ENCODE data around the gene FYB2.

The FYB2 gene

GRCh38 chr1:56816909-56817308, 2.3 kb downstream of the FYB2 start:
- Histone ChIP-seq H3K4me1 (ENCODE audit: control insufficient read depth, insufficient read depth, low read length, poor library complexity, severe bottlenecking) (peaks cover 17% of the 10 kb centered on the region), H3K36me3 (ENCODE audit: control insufficient read depth, insufficient read depth, low read length) (no peaks in the 10 kb centered on the region), H3K27ac (ENCODE audit: low read depth, low read length, severe bottlenecking) (no peak overlapping the region), H3K9me3 (ENCODE audit: control insufficient read depth, low read length) (peaks cover 7% of the 10 kb centered on the region), H3K4me3 (ENCODE audit: extremely low read depth, insufficient read depth, low read length, poor library complexity, severe bottlenecking) (no peak overlapping the region)
- 85 to 96% methylated on average over 4 of the region's 4 CpGs for WGBS, 2 experiments (ENCODE audit: insufficient coverage in 2 of 2)

GRCh38 chr1:56816264-56816663, 2.9 kb downstream of the FYB2 start:
- Histone ChIP-seq H3K4me3 (ENCODE audit: extremely low read depth, insufficient read depth, low read length, poor library complexity, severe bottlenecking) (no peak overlapping the region), H3K9me3 (ENCODE audit: control insufficient read depth, low read length) (peaks cover 7% of the 10 kb centered on the region), H3K27ac (ENCODE audit: low read depth, low read length, severe bottlenecking) (no peak overlapping the region), H3K36me3 (ENCODE audit: control insufficient read depth, insufficient read depth, low read length) (no peaks in the 10 kb centered on the region), H3K4me1 (ENCODE audit: control insufficient read depth, insufficient read depth, low read length, poor library complexity, severe bottlenecking) (peaks cover 11% of the 10 kb centered on the region)
- WGBS, 2 experiments (ENCODE audit: insufficient coverage in 2 of 2): 83 to 100% methylated on average over 1 of the region's 1 CpG

DNA sequence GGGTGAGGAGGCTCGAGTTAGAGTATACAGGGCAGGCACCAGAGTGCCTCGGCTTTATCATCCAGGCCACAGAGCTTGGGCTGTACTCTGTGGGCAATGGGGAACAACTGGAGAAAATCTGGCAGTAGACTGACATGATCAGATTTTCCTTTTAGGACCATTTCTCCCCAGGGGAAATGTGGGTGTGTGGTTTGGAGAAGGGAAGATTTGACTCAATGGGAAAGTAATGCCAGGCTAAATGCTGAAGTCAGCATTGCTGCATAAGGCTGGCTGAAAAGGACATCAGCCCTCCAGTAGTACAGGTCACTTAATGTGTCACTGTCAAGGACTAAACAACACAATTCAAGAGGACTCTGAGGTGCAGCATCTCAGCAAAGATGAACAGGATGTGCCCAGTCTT, 5.0 kb downstream of the FYB2 start:
- Histone ChIP-seq H3K9me3 (ENCODE audit: control insufficient read depth, low read length) (peaks cover 7% of the 10 kb centered on the region), H3K4me1 (ENCODE audit: control insufficient read depth, insufficient read depth, low read length, poor library complexity, severe bottlenecking) (no peaks in the 10 kb centered on the region), H3K4me3 (ENCODE audit: extremely low read depth, insufficient read depth, low read length, poor library complexity, severe bottlenecking) (no peak overlapping the region), H3K36me3 (ENCODE audit: control insufficient read depth, insufficient read depth, low read length) (no peaks in the 10 kb centered on the region), H3K27ac (ENCODE audit: low read depth, low read length, severe bottlenecking) (no peak overlapping the region)
- 87 to 100% methylated on average over 1 to 2 of the region's 2 CpGs for WGBS, 2 experiments (ENCODE audit: insufficient coverage in 2 of 2)

- H3K4me1 ChIP-seq (ENCODE audit: control insufficient read depth, insufficient read depth, low read length, poor library complexity, severe bottlenecking): no peaks in the 10 kb centered on the region
- H3K27ac ChIP-seq (ENCODE audit: low read depth, low read length, severe bottlenecking): no peak overlapping the region
- 29 to 46% methylated on average over 1 of the region's 2 CpGs for WGBS, 2 experiments (ENCODE audit: insufficient coverage in 2 of 2)
- H3K36me3 ChIP-seq (ENCODE audit: control insufficient read depth, insufficient read depth, low read length): no peaks in the 10 kb centered on the region
- H3K4me3 ChIP-seq (ENCODE audit: extremely low read depth, insufficient read depth, low read length, poor library complexity, severe bottlenecking): no peak overlapping the region
- peaks cover 7% of the 10 kb centered on the region for H3K9me3 ChIP-seq (ENCODE audit: control insufficient read depth, low read length)
These were observed 7.9 kb downstream of the FYB2 start for GRCh38 chr1:56811331-56811730.

DNA sequence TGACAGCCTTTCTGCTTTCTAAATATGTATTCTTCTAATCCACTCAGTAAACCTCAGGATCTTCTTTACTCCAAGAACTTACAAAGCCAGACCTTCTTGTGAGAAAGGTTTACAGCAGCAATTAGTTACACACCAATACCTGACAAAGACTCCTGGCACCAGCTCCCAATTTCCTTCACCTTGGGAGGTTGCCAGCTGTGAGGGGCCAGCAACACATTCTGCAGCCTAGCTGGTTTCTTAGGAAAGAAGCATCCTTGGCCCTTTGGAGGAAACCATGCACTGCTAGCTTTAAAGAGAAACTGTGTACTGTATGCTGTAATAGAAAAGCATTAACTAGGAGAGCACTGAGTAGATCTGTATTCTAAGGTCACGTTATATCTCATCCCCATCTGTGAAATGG, 10.8 kb downstream of the FYB2 start:
- Histone ChIP-seq H3K9me3 (ENCODE audit: control insufficient read depth, low read length) (no peaks in the 10 kb centered on the region), H3K4me1 (ENCODE audit: control insufficient read depth, insufficient read depth, low read length, poor library complexity, severe bottlenecking) (no peaks in the 10 kb centered on the region), H3K4me3 (ENCODE audit: extremely low read depth, insufficient read depth, low read length, poor library complexity, severe bottlenecking) (no peak overlapping the region), H3K36me3 (ENCODE audit: control insufficient read depth, insufficient read depth, low read length) (no peaks in the 10 kb centered on the region), H3K27ac (ENCODE audit: low read depth, low read length, severe bottlenecking) (no peak overlapping the region)
- WGBS, 2 experiments (ENCODE audit: insufficient coverage in 2 of 2): 100% methylated on average over 1 of the region's 1 CpG; no CpG with 5 or more reads in 1 of the 2 experiments

DNA sequence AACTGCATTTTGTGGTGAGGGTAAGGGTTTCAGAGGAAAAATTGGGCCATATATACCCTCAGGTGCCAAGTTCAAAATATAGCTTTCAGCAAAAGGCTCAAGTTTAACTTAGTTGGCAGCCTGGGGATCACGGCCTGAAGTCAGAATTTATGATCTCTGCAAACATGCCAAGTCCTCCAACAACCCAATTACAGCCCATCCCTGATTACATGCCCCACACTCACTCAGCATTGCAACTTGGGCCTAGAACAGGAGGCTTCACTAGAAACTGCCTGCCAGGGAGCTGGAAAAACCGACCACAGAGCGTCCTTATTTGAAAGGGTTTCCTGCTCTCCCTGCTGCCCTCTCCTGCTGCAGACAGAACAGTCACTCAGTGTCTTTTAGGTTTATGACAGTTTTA, 12.4 kb downstream of the FYB2 start:
- Histone ChIP-seq H3K4me3 (ENCODE audit: extremely low read depth, insufficient read depth, low read length, poor library complexity, severe bottlenecking) (no peak overlapping the region), H3K9me3 (ENCODE audit: control insufficient read depth, low read length) (no peaks in the 10 kb centered on the region), H3K27ac (ENCODE audit: low read depth, low read length, severe bottlenecking) (no peak overlapping the region), H3K4me1 (ENCODE audit: control insufficient read depth, insufficient read depth, low read length, poor library complexity, severe bottlenecking) (no peaks in the 10 kb centered on the region), H3K36me3 (ENCODE audit: control insufficient read depth, insufficient read depth, low read length) (no peaks in the 10 kb centered on the region)
- 40 to 59% methylated on average over 3 of the region's 3 CpGs for WGBS, 2 experiments (ENCODE audit: insufficient coverage in 2 of 2)

- 49 to 60% methylated on average over 5 of the region's 5 CpGs for WGBS, 2 experiments (ENCODE audit: insufficient coverage in 2 of 2)
- Histone ChIP-seq H3K36me3 (ENCODE audit: control insufficient read depth, insufficient read depth, low read length) (no peaks in the 10 kb centered on the region), H3K4me1 (ENCODE audit: control insufficient read depth, insufficient read depth, low read length, poor library complexity, severe bottlenecking) (no peaks in the 10 kb centered on the region)
These were observed 15.5 kb downstream of the FYB2 start for GRCh38 chr1:56803561-56804156.

GRCh38 chr1:56799605-56800400, 19.4 kb downstream of the FYB2 start:
- H3K4me3 ChIP-seq (ENCODE audit: extremely low read depth, insufficient read depth, low read length, poor library complexity, severe bottlenecking): no peak overlapping the region
- no peaks in the 10 kb centered on the region for H3K4me1 ChIP-seq (ENCODE audit: control insufficient read depth, insufficient read depth, low read length, poor library complexity, severe bottlenecking)
- no peaks in the 10 kb centered on the region for H3K36me3 ChIP-seq (ENCODE audit: control insufficient read depth, insufficient read depth, low read length)
- no peaks in the 10 kb centered on the region for H3K9me3 ChIP-seq (ENCODE audit: control insufficient read depth, low read length)
- H3K27ac ChIP-seq (ENCODE audit: low read depth, low read length, severe bottlenecking): no peak overlapping the region
- WGBS, 2 experiments (ENCODE audit: insufficient coverage in 2 of 2): 82 to 86% methylated on average over 2 to 4 of the region's 7 CpGs

More at GRCh38 chr1:56803561-56804156, 15.5 kb downstream of the FYB2 start:
- Histone ChIP-seq H3K9me3 (ENCODE audit: control insufficient read depth, low read length) (no peaks in the 10 kb centered on the region), H3K27ac (ENCODE audit: low read depth, low read length, severe bottlenecking) (no peak overlapping the region), H3K4me3 (ENCODE audit: extremely low read depth, insufficient read depth, low read length, poor library complexity, severe bottlenecking) (no peak overlapping the region)

GRCh38 chr1:56798053-56798471, 21.1 kb downstream of the FYB2 start:
- H3K9me3 ChIP-seq (ENCODE audit: control insufficient read depth, low read length): no peaks in the 10 kb centered on the region
- no peak overlapping the region for H3K4me3 ChIP-seq (ENCODE audit: extremely low read depth, insufficient read depth, low read length, poor library complexity, severe bottlenecking)
- no peak overlapping the region for H3K27ac ChIP-seq (ENCODE audit: low read depth, low read length, severe bottlenecking)
- no peaks in the 10 kb centered on the region for H3K4me1 ChIP-seq (ENCODE audit: control insufficient read depth, insufficient read depth, low read length, poor library complexity, severe bottlenecking)
- H3K36me3 ChIP-seq (ENCODE audit: control insufficient read depth, insufficient read depth, low read length): no peaks in the 10 kb centered on the region
- 47 to 48% methylated on average over 3 of the region's 3 CpGs for whole genome bisulfite sequencing, 2 experiments (ENCODE audit: insufficient coverage in 2 of 2)

DNA sequence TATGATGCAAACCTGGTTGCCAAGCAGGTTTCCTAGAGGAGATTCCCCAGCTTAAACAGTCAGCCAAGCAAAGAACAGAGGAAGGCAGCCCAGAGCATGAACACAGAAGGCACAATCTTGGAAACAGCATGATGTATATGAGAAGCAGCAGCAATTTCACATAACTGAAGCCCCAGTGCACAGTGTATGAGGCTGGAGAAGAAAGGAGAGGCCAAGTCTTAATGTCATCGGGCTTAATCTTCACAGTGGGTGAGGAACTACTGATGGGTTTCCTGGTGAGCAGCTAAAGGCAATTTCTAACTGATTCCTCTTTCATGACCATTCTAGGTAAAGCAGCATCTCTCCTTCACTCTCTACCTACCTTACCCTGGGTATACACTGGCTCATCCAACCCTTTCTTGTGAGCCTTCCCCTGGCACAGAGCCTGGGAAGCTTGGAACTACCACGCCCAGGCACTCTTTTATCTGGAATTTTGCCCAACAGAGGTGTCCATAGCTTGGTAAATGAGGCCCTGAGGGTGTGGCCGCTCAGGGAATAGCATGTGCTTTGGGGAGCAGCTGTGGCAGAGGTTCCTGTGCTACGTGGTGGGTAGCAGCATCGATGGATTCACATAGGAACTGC, 22.0 kb downstream of the FYB2 start:
- 91 to 94% methylated on average over 2 to 4 of the region's 5 CpGs for WGBS, 2 experiments (ENCODE audit: insufficient coverage in 2 of 2)
- Histone ChIP-seq H3K27ac (ENCODE audit: low read depth, low read length, severe bottlenecking) (no peak overlapping the region), H3K4me3 (ENCODE audit: extremely low read depth, insufficient read depth, low read length, poor library complexity, severe bottlenecking) (no peak overlapping the region), H3K36me3 (ENCODE audit: control insufficient read depth, insufficient read depth, low read length) (no peaks in the 10 kb centered on the region), H3K9me3 (ENCODE audit: control insufficient read depth, low read length) (no peaks in the 10 kb centered on the region), H3K4me1 (ENCODE audit: control insufficient read depth, insufficient read depth, low read length, poor library complexity, severe bottlenecking) (no peaks in the 10 kb centered on the region)

GRCh38 chr1:56795870-56796269, 23.3 kb downstream of the FYB2 start:
- no CpG with 5 or more reads among the region's 4 CpGs for WGBS, 2 experiments (ENCODE audit: insufficient coverage in 2 of 2)
- Histone ChIP-seq H3K4me3 (ENCODE audit: extremely low read depth, insufficient read depth, low read length, poor library complexity, severe bottlenecking) (no peak overlapping the region), H3K9me3 (ENCODE audit: control insufficient read depth, low read length) (no peaks in the 10 kb centered on the region), H3K4me1 (ENCODE audit: control insufficient read depth, insufficient read depth, low read length, poor library complexity, severe bottlenecking) (no peaks in the 10 kb centered on the region), H3K27ac (ENCODE audit: low read depth, low read length, severe bottlenecking) (no peak overlapping the region), H3K36me3 (ENCODE audit: control insufficient read depth, insufficient read depth, low read length) (no peaks in the 10 kb centered on the region)
